ENCODE measurements around the gene VWA8.

Gene VWA8

DNA sequence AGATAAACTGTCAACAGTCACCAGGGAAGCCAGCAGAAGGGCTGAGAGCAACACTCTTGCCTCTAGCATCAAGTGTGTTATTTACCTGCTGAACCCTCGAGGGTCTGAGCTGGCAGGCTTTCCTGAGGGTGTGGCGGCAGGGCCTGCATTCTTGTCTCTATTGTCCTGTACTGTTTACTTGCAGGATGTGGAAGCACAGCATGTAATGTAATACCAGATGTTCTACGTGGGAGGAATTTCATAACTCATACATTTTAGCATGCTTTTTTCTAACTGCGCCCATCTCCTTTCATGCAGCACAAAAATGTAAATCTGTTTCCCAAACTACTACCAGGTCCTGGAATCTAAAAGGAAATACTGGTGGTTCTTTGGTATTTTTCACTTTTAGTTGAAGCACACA is 350.5 kb downstream of the VWA8 start:
- peak; percentile 11 to 18 for DNase-seq

DNA sequence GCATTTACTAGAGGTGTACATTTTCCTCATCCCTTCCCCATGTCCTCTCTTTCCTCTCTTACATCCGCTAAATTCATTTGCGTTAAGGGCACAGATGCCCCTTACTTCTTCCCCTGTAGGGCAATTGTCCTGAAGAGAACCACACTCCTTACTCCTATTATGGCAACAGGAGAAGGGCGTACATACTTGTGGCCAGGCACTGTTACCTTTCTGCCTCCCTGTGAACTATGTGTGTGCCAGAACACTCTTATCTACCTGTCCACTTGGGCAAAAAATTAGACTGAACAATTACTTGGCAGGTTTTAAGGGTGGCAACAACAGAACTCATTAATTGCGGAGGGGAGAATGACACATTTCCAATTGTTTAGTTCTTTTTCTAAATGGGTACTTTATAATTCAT is 351.1 kb downstream of the VWA8 start:
- no peak for DNase-seq

DNA sequence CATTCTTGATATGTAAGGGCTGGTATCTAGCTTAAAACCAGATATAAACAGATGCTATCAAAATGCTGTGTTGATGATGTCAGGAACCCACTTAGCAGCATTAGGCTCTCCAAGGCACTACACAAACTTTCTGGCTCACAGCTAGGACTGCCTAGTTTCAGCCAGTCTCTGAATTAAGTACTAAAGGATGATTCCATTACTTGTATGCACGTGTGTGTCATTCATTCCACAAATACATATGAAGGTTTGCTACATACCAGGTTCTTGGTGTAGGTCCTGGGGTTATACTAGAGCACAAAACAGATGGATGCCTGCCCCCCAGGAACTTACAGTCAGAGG is 352.1 kb downstream of the VWA8 start:
- no peak for DNase-seq

GRCh38 chr13:41608111-41608838 is 352.6 kb downstream of the VWA8 start:
- DNase-seq = no peak

DNA sequence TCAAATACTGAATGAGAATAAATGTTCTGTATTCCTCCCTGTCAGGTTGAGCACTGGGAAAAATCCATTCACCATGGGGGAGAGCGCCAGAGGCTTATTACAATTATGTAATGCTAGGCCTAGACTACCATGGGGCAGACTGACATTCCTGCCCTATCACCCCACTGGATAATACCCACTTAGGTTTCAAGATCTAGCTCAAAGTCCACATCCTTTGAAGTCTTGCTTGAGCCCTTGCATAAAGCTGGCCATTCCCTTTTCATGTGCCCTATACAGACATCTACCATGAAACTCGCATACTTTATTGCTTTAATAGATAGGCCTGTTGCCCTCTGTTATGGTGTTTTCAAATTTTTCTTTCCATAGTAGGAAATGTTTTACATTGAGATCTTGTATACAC is 354.3 kb downstream of the VWA8 start:
- DNase-seq = no peak

- DNase-seq = no peak
Observed at GRCh38 chr13:41605319-41606285, 355.3 kb downstream of the VWA8 start.

DNA sequence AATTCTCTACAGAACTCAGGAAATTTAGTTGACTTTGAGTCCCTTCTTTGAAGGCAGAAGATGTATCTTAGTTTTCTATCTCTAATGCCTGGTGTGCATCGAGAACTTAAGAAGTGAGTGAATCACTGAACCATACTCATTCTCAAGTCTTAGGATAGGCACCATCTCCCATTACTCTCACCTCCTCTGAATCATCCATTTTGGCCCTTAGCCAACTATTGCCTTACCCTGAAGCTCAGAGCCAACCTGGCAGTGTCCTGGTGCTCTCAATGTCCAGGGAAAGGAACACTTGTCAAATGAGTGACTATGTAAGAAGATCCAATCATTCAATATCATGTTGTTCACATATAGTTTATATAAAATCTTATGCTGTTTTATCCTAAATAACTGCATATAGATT is 357.0 kb downstream of the VWA8 start:
- DNase-seq = no peak

GRCh38 chr13:41601718-41602445 is 359.0 kb downstream of the VWA8 start:
- DNase-seq = no peak

DNA sequence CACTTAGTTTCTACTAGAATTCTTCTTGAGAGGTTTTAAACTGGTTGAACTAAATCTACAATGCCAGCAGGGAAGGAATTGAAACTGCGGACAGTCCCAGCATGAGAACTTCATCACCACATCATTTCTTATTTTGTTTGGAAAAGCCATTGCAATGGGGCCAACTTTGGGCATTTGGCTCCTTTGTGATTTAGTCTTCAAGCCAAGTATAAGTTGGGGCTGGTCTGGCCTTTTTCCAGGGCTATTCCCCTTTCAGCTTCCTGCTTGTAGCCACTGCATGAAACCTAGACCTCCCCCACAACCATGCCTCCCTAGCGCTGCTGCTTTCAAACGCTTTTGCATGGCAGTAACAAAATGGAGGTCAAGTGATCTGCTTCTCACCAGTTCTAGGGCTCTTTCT is 361.3 kb downstream of the VWA8 start:
- no peak for DNase-seq

DNA sequence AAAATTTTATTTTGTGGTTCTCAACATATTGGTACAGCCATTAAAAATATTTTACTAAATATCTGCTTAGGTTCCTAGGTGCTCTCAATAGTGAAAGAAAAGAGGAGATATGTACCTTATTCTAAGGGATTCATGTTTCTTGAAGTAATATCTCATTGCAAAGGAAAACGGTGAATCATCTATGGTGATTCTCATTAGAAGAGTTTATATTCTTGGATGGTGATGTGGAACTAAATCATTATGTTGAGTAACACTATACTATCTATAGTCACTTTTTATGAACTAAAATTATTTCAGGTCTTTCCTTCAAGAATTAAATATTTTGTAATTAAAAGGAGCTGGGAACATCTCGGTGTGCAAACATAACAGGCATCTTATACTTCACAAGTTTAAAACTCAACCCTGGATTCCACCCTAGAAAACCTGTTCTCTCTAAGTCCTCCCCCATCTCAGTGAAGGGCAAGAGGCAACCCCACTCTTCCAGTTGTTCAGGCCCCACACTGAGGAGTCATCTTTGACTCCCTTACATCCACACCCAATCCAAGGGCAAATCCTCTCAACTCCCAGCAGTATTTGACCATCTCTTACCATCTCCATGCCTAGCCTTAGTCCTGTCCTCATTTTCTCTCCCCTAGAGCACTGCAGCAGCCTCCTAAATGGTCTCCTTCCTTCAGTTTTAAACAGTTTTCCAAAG is 363.4 kb downstream of the VWA8 start:
- no peak for DNase-seq

DNA sequence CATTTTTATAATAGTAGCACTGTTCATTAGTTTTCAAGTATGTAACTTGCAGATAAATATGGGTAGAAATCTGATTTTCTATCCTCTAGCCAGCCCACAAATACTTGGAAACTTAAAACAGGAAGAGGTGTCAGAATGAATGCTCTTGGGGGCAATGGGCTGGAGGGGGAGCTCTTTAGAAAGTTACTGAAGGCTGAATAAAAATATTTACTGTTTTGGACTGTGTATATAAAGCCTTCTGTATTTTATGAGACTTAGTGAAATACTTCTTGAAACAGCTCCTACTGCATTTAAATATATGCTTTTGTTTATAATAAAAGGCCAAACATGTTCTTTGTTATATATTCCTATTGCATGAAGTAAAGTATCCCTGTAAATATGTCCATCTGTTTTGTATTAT is 364.7 kb downstream of the VWA8 start:
- no peak for DNase-seq

GRCh38 chr13:41595298-41595697 is 365.6 kb downstream of the VWA8 start:
- DNase-seq = no peak

- no peak for DNase-seq
Observed at GRCh38 chr13:41590643-41591042, 370.3 kb downstream of the VWA8 start.

DNA sequence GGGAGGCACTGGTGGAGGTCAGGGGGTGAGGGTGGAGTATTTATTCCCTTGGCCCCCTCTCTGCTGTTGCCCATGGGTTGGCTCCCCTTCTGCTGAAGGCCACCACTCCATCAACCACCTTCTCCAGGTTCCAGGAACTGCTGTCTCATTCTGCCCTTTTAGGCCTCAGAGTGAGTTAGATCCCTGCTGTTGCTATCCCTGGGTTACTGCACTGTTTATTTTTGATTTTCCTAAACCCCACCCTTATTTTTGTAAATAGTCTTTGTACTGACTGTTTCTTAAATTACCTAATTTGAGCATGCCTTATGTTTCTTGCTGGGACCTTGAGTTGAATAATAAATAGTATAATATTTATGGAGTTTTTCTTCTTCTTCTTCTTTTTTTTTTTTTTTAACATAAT is 370.8 kb downstream of the VWA8 start:
- no peak for DNase-seq

- DNase-seq = no peak
Observed at GRCh38 chr13:41589434-41589833, 371.5 kb downstream of the VWA8 start.

- no peak for DNase-seq
Observed at GRCh38 chr13:41588899-41589298, 372.0 kb downstream of the VWA8 start.

DNA sequence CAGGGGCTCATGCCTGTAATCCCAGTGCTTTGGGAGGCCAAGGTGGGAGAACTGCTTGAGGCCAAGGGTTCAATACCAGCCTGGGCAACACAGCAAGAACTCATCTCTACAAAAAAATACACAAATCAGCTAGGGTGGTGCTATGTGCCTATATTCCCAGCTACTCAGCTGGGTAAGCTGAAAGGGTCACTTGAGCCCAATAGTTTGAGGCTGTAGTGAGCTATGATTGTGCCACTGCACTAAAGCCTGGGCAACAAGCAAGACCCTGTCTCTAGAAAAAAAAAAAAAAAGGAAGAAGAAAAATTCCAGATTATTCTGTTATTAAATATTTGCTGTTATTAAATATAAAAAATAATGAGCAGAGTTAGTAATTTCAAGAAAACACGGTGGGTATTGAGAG is 372.5 kb downstream of the VWA8 start:
- DNase-seq = no peak

DNA sequence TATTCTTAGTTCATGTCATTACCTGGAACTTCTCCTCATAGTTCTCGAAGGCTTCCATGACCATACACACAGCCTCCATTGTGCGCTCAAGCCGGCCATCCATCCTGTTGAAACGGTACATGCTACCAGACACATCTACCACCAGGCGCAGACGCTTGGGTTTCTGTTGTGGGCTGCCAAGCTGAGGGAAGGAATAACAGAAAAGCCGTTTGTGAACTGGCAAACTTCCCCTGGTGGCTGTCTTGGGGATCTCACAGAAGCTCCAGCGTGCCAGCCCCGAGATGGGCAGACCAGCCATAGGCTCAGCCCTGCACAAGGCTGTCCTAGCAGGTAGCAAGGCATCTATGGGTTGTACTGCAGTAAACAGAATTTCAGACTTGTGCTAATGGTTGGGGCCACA is 373.4 kb downstream of the VWA8 start:
- no peak for DNase-seq

DNA sequence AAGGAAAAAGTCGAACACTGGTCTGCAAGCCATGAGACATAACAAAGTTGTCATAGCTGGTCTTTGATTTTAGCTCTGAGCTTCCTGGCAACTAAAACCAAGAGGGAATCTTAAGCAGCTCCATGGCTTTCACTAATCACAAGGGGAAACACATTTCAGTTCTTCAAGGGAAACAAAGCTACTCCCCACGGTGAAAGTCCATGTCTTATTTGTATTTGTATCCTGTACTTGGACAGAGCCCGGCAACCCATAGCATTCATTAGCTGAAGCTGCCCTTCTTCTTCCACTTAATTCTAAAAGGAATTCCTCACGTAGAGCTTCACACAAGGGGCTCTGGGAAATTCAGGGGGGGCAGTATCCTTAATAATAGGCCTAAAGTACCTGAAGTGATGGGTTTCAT is 374.7 kb downstream of the VWA8 start:
- DNase-seq = no peak

GRCh38 chr13:41582027-41582463 is 378.9 kb downstream of the VWA8 start:
- DNase-seq = no peak

GRCh38 chr13:41580345-41580744 is 380.6 kb downstream of the VWA8 start:
- DNase-seq = no peak

DNA sequence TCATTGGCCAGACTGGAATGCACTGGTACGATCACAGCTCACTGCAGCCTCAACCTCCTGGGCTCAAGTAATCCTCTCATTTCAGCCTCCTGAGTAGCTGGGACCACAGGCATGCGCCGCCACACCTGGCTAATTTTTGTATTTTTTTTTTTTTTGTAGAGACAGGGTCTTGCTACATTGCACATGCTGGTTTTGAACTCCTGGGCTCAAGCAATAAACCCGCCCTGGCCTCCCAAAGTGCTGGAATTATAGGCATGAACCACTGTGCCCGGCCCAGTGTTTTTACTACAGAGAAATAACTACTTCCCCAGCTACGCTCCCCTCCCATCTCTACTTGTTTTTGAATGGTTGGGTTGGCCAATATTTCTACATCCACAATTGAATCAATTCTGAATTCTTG is 381.0 kb downstream of the VWA8 start:
- no peak for DNase-seq

DNA sequence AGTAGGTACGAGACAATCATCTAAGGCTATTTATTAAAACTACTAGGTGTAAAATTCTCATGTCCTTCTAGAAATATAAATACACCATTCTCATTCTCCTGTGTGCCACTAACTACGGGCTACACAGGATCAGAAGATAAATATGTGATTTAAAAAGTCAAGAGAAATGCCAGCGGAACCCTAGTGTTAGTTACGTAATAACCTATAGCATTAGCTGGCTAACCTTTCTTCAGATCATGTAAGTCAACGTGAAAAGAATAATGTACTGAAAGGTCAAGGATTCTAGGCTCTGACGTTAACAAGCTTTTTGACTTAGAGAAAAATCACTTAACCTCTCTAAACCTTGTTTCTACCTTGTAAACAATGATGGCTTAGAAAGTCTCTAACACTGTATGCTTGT is 381.7 kb downstream of the VWA8 start:
- DNase-seq = no peak
